HepG2 (cell line): ENCODE results near the gene ANKRD55. TPM values are rescaled to one million over a fixed set of nuclear protein-coding genes. Genes with fewer than 3 reads are reported as not detected.

Experiments
- AKAP8 ChIP-seq: sonication (generic); formaldehyde crosslinking; IDR thresholded peaks from 2 replicates; pipeline ENCODE4 v1.5.1; 2020; ENCODE audit warnings: mild to moderate bottlenecking, missing genetic modification reagents
- FOSL1 ChIP-seq: sonication (generic); formaldehyde crosslinking; IDR thresholded peaks from 2 replicates; pipeline ENCODE4 v1.9.0; 2021; ENCODE audit warnings: missing genetic modification reagents, borderline replicate concordance
- HOXA3 ChIP-seq: sonication (generic); formaldehyde crosslinking; IDR thresholded peaks from 2 replicates; pipeline ENCODE4 v1.5.0; 2020; ENCODE audit warnings: missing genetic modification reagents
- ISL2 ChIP-seq: sonication (generic); formaldehyde crosslinking; IDR thresholded peaks from 2 replicates; pipeline ENCODE4 v1.5.0; 2020; ENCODE audit warnings: missing genetic modification reagents
- KLF13 ChIP-seq: sonication (generic); formaldehyde crosslinking; IDR thresholded peaks from 2 replicates; pipeline ENCODE4 v1.4.0; 2020; ENCODE audit warnings: mild to moderate bottlenecking, missing genetic modification reagents
- PHF5A ChIP-seq: IDR thresholded peaks from one replicate; pipeline ENCODE4 v1.6.1; 2018; ENCODE audit warnings: low read depth, missing genetic modification reagents; ENCODE audit not compliant: unreplicated experiment
- PPARG ChIP-seq: conservative IDR thresholded peaks from 2 replicates; pipeline ENCODE4 v1.6.1; 2016; ENCODE audit warnings: missing biosample characterization, missing genetic modification reagents
- TARDBP ChIP-seq: sonication (generic); formaldehyde crosslinking; IDR thresholded peaks from 2 replicates; pipeline ENCODE4 v1.8.0; 2022; ENCODE audit warnings: mild to moderate bottlenecking, missing genetic modification reagents
- TCF12 ChIP-seq, 2 experiments: fragments of 450-650 bp in 1 of 2; sonication (generic) in 1 of 2; formaldehyde crosslinking in 1 of 2; IDR thresholded peaks; 2 replicates each; pipeline versions ENCODE4 v1.6.1 to v1.8.0; 2017 to 2022; ENCODE audit warnings: antibody characterized with exemption in 1 of 2, mild to moderate bottlenecking in 1 of 2, missing genetic modification reagents in 1 of 2, moderate library complexity in 1 of 2
- TEF ChIP-seq: sonication (generic); formaldehyde crosslinking; IDR thresholded peaks from 2 replicates; pipeline ENCODE4 v1.5.0; 2020; ENCODE audit warnings: missing genetic modification reagents
- ZBTB20 ChIP-seq: sonication (generic); formaldehyde crosslinking; IDR thresholded peaks from 2 replicates; pipeline ENCODE4 v1.8.1; 2023; ENCODE audit warnings: missing genetic modification reagents, low read depth, mild to moderate bottlenecking, borderline replicate concordance
- ZBTB44 ChIP-seq: sonication (generic); formaldehyde crosslinking; IDR thresholded peaks from 2 replicates; pipeline ENCODE4 v1.4.0; 2020; ENCODE audit warnings: missing genetic modification reagents
- ZBTB7A ChIP-seq: sonication (generic); formaldehyde crosslinking; IDR thresholded peaks from 2 replicates; pipeline ENCODE4 v1.8.0; 2022; ENCODE audit warnings: mild to moderate bottlenecking, missing genetic modification reagents
- ZNF180 ChIP-seq: sonication (generic); formaldehyde crosslinking; IDR thresholded peaks from 2 replicates; pipeline ENCODE4 v1.4.0; 2020; ENCODE audit warnings: low read depth, missing genetic modification reagents, borderline replicate concordance
- ZNF354B ChIP-seq: sonication (generic); formaldehyde crosslinking; IDR thresholded peaks from 2 replicates; pipeline ENCODE4 v1.8.0; 2022; ENCODE audit warnings: mild to moderate bottlenecking, missing genetic modification reagents
- ZNF382 ChIP-seq: sonication (generic); formaldehyde crosslinking; IDR thresholded peaks from 2 replicates; pipeline ENCODE4 v1.5.0; 2020; ENCODE audit warnings: missing genetic modification reagents, mild to moderate bottlenecking, borderline replicate concordance
- ZNF407 ChIP-seq: sonication (generic); formaldehyde crosslinking; IDR thresholded peaks from one replicate; pipeline ENCODE4 v1.5.1; 2020; ENCODE audit warnings: mild to moderate bottlenecking, missing genetic modification reagents; ENCODE audit errors: not compliant biosample characterization
- polyA plus RNA-seq, 8 experiments: library from polyadenylated mRNA; depleted of rRNA in 3 of 8; stranded (reverse) in 7 of 8; unstranded in 1 of 8; fragments of >200 nt; fragmentation: Illumina TruSeq in 4 of 8; extraction: Trizol in 4 of 8; gene quantifications; 2 replicates each; pipeline versions ENCODE4 v1.2.1 to v1.2.3, GENCODE V29; 2011 to 2016; ENCODE audit warnings: low read depth in 4 of 8, missing spikeins in 1 of 8, mixed read lengths in 1 of 8; ENCODE audit not compliant: insufficient read depth in 1 of 8
- total RNA-seq, 5 experiments: library from RNA; depleted of rRNA; stranded (reverse); fragments of >200 nt; fragmentation: Illumina TruSeq; extraction: Trizol; gene quantifications; 2 replicates each; pipeline ENCODE4 v1.2.3, GENCODE V29; 2016; ENCODE audit warnings: low read depth in 1 of 5

ANKRD55 gene
- total and polyA plus RNA-seq, 2 of the 13 experiments (the other 11 are each of a cell fraction or from before 2014, with no cell fraction given): 0.11 to 0.28 TPM

GRCh38 chr5:56215019-56215830, 17.9 kb downstream of the ANKRD55 start (continued):
- TF ChIP-seq ZNF407 (CRISPR knock-in tag) (no peak), ZBTB44 (no peak), KLF13 (no peak), ZNF382 (CRISPR knock-in tag) (no peak), ZBTB20 (CRISPR knock-in tag) (no peak), PPARG (CRISPR knock-in tag) (no peak), AKAP8 (no peak), ZBTB7A (CRISPR knock-in tag) (no peak), ZNF180 (CRISPR knock-in tag) (0 out of 2 replicates have a peak, but pooled peaks have one; percentile 43), TEF (CRISPR knock-in tag) (peak; percentile 84), TCF12 (IDR thresholded peaks at IDR 0.05) (no peak), TCF12 (CRISPR knock-in tag; IDR thresholded peaks at IDR 0.05) (no peak), TARDBP (peak; percentile 17; the same call in 1 of the 2 replicates), PHF5A (CRISPR knock-in tag) (peak; percentile 42), ISL2 (CRISPR knock-in tag) (peak; percentile 33; the same call in 1 of the 2 replicates), ZNF354B (CRISPR knock-in tag) (no peak), HOXA3 (CRISPR knock-in tag) (peak; percentile 30; the same call in 1 of the 2 replicates), FOSL1 (0 out of 2 replicates have a peak, but pooled peaks have one; percentile 34)
